Panc1 (cell line): ENCODE results near the gene SURF4.
"Not testable (repeated sequence)": the region's sequence is repeated elsewhere in the genome, so short reads cannot be mapped to it uniquely, and the experiment has no call there.

Experiments
- POLR2AphosphoS5 ChIP-seq: IDR thresholded peaks from 2 replicates; pipeline ENCODE4 v1.6.1; 2012; ENCODE audit warnings: mild to moderate bottlenecking, low read depth, low read length, moderate library complexity
- SIN3A ChIP-seq: IDR thresholded peaks from 2 replicates; pipeline ENCODE4 v1.6.1; 2012; ENCODE audit warnings: low read depth, mild to moderate bottlenecking, low read length, moderate library complexity, borderline replicate concordance; ENCODE audit not compliant: insufficient read depth
- TCF7L2 ChIP-seq: IDR thresholded peaks from 2 replicates; pipeline ENCODE4 v1.6.1; 2011; ENCODE audit warnings: mild to moderate bottlenecking, low read depth, low read length, inconsistent platforms
- TF ChIP-seq, protein P1 (sequence below): fragments of 450-650 bp; IDR thresholded peaks from 2 replicates; pipeline ENCODE4 v1.5.1; 2017; ENCODE audit warnings: mild to moderate bottlenecking
- TF ChIP-seq, protein P2 (sequence below), 2 experiments: IDR thresholded peaks; 2 replicates each; pipeline ENCODE4 v1.6.1; 2011 to 2012; ENCODE audit warnings: low read depth in 2 of 2, control low read depth in 1 of 2, low read length in 1 of 2, mild to moderate bottlenecking in 1 of 2, moderate library complexity in 1 of 2; ENCODE audit not compliant: insufficient read depth in 1 of 2

DNA sequence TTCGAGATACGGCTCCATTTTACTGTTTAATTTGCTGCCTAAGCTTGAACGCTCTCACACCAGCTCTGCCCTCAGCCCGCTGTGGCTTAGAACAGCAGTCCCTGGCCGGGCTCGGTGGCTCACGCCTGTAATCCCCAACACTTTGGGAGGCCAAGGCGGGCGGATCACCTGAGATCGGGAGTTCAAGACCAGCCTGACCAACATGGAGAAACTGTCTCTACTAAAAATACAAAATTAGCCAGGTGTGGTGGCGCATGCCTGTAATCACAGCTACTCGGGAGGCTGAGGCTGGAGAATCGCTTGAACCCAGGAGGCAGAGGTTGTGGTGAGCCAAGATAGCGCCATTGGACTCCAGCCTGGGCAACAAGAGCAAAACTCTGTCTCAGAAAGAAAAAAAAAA is 1.4 kb upstream of the SURF4 start:
- not testable (repeated sequence) for TF ChIP-seq POLR2AphosphoS5, SIN3A, TCF7L2
- TF ChIP-seq, protein P1, sequence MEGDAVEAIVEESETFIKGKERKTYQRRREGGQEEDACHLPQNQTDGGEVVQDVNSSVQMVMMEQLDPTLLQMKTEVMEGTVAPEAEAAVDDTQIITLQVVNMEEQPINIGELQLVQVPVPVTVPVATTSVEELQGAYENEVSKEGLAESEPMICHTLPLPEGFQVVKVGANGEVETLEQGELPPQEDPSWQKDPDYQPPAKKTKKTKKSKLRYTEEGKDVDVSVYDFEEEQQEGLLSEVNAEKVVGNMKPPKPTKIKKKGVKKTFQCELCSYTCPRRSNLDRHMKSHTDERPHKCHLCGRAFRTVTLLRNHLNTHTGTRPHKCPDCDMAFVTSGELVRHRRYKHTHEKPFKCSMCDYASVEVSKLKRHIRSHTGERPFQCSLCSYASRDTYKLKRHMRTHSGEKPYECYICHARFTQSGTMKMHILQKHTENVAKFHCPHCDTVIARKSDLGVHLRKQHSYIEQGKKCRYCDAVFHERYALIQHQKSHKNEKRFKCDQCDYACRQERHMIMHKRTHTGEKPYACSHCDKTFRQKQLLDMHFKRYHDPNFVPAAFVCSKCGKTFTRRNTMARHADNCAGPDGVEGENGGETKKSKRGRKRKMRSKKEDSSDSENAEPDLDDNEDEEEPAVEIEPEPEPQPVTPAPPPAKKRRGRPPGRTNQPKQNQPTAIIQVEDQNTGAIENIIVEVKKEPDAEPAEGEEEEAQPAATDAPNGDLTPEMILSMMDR: not testable (repeated sequence)
- TF ChIP-seq, protein P2, sequence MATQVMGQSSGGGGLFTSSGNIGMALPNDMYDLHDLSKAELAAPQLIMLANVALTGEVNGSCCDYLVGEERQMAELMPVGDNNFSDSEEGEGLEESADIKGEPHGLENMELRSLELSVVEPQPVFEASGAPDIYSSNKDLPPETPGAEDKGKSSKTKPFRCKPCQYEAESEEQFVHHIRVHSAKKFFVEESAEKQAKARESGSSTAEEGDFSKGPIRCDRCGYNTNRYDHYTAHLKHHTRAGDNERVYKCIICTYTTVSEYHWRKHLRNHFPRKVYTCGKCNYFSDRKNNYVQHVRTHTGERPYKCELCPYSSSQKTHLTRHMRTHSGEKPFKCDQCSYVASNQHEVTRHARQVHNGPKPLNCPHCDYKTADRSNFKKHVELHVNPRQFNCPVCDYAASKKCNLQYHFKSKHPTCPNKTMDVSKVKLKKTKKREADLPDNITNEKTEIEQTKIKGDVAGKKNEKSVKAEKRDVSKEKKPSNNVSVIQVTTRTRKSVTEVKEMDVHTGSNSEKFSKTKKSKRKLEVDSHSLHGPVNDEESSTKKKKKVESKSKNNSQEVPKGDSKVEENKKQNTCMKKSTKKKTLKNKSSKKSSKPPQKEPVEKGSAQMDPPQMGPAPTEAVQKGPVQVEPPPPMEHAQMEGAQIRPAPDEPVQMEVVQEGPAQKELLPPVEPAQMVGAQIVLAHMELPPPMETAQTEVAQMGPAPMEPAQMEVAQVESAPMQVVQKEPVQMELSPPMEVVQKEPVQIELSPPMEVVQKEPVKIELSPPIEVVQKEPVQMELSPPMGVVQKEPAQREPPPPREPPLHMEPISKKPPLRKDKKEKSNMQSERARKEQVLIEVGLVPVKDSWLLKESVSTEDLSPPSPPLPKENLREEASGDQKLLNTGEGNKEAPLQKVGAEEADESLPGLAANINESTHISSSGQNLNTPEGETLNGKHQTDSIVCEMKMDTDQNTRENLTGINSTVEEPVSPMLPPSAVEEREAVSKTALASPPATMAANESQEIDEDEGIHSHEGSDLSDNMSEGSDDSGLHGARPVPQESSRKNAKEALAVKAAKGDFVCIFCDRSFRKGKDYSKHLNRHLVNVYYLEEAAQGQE (IDR thresholded peaks at IDR 0.05; ENCODE audit: insufficient read depth in 1 of 2, low read depth in 2 of 2, low read length in 1 of 2): not testable (repeated sequence)
